WI38 (cell line): ENCODE measurements around the gene CCDC28A.

Experiments
- H3K4me3 ChIP-seq: 2 replicates; pipeline ENCODE4 v1.5.1; 2011; ENCODE audit warnings: low read depth, mild to moderate bottlenecking, control low read depth, low read length
- TF ChIP-seq, protein P1 (sequence below): IDR thresholded peaks from 2 replicates; pipeline ENCODE4 v1.5.1; 2012; ENCODE audit warnings: low read depth, mild to moderate bottlenecking, control low read depth, low read length

CCDC28A gene

GRCh38 chr6:138805016-138805765, 31.6 kb downstream of the CCDC28A start:
- TF ChIP-seq, protein P1, sequence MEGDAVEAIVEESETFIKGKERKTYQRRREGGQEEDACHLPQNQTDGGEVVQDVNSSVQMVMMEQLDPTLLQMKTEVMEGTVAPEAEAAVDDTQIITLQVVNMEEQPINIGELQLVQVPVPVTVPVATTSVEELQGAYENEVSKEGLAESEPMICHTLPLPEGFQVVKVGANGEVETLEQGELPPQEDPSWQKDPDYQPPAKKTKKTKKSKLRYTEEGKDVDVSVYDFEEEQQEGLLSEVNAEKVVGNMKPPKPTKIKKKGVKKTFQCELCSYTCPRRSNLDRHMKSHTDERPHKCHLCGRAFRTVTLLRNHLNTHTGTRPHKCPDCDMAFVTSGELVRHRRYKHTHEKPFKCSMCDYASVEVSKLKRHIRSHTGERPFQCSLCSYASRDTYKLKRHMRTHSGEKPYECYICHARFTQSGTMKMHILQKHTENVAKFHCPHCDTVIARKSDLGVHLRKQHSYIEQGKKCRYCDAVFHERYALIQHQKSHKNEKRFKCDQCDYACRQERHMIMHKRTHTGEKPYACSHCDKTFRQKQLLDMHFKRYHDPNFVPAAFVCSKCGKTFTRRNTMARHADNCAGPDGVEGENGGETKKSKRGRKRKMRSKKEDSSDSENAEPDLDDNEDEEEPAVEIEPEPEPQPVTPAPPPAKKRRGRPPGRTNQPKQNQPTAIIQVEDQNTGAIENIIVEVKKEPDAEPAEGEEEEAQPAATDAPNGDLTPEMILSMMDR, result no peak
- no peak overlapping the region for H3K4me3 ChIP-seq

- TF ChIP-seq, protein P1, result no peak
Observed at GRCh38 chr6:138806889-138807288, 33.3 kb downstream of the CCDC28A start.

GRCh38 chr6:138809677-138810076, 36.1 kb downstream of the CCDC28A start:
- TF ChIP-seq, protein P1, result no peak

More at GRCh38 chr6:138806889-138807288, 33.3 kb downstream of the CCDC28A start:
- H3K4me3 ChIP-seq, result no peak overlapping the region

GRCh38 chr6:138811866-138812265, 38.3 kb downstream of the CCDC28A start:
- TF ChIP-seq, protein P1, result no peak
- no peak overlapping the region for H3K4me3 ChIP-seq

More at GRCh38 chr6:138809677-138810076, 36.1 kb downstream of the CCDC28A start:
- H3K4me3 ChIP-seq, result no peak overlapping the region

DNA sequence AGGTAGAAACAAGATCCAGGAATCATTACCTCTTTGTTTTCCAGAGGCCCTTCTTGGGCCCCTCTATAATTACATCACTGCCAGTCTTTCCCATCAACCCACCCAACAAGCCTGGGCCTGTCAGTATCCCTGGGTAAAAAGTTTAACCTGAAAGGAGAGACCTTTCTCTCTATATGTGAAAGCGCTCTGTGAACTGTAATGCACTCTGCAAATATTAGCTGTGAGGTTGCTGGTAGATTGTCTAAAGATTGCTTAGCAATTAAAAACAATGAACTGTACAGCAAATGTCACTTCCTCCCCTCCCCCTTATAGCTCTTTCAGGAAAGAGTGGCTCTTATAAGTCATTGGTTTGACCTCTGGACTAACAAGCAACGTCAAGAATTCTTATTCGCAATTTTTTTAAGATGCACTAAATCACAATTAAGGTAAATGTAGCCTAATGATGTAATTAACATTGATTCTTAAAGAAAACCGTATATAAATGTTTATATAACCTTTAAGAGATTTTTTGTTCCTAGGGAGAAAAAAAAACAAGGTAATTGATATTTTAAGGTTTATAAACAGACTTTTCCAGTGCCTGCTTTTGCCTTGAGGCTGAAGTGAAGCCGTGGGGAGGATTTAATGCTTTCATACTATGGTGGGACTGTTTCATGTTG, 40.7 kb downstream of the CCDC28A start:
- H3K4me3 ChIP-seq, result no peak overlapping the region
- TF ChIP-seq, protein P1, result no peak

GRCh38 chr6:138815221-138815620, 41.7 kb downstream of the CCDC28A start:
- TF ChIP-seq, protein P1, result no peak

More at GRCh38 chr6:138815221-138815620, 41.7 kb downstream of the CCDC28A start:
- H3K4me3 ChIP-seq, result no peak overlapping the region
